Loucy (cell line): ENCODE measurements around the gene AFF1.

ENCODE experiments used
- H2AFZ ChIP-seq: fragments of 200-600 bp; sonication (generic); 2 replicates; pipeline ENCODE4 v1.6.0; 2016; ENCODE audit warnings: antibody characterized with exemption, mild to moderate bottlenecking, low read length, moderate library complexity
- H3F3A ChIP-seq: fragments of 200-600 bp; 2 replicates; pipeline ENCODE4 v1.6.0; 2016; ENCODE audit warnings: antibody characterized with exemption, low read depth, mild to moderate bottlenecking
- H3K27me3 ChIP-seq: fragments of 200-600 bp; sonication (generic); 2 replicates; pipeline ENCODE4 v1.6.1; 2014; ENCODE audit warnings: low read length, mild to moderate bottlenecking; ENCODE audit not compliant: insufficient read depth, poor library complexity, severe bottlenecking
- H3K36me3 ChIP-seq: fragments of 200-600 bp; sonication (generic); 2 replicates; pipeline ENCODE4 v1.6.1; 2016; ENCODE audit warnings: low read length; ENCODE audit not compliant: insufficient read depth
- H3K4me1 ChIP-seq: fragments of 200-600 bp; sonication (generic); 2 replicates; pipeline ENCODE4 v1.5.1; 2014; ENCODE audit warnings: low read length, mild to moderate bottlenecking; ENCODE audit not compliant: insufficient read depth, poor library complexity, severe bottlenecking
- H3K4me2 ChIP-seq: fragments of 200-600 bp; sonication (generic); 2 replicates; pipeline ENCODE4 v1.6.0; 2014; ENCODE audit warnings: antibody characterized with exemption, low read length, low read depth, mild to moderate bottlenecking; ENCODE audit not compliant: poor library complexity, severe bottlenecking
- H3K4me3 ChIP-seq: fragments of 200-600 bp; sonication (generic); 2 replicates; pipeline ENCODE4 v1.5.1; 2014; ENCODE audit warnings: low read length, mild to moderate bottlenecking, mixed read lengths; ENCODE audit not compliant: poor library complexity, severe bottlenecking
- H3K79me2 ChIP-seq: fragments of 200-600 bp; sonication (generic); 2 replicates; pipeline ENCODE4 v1.6.1; 2014; ENCODE audit warnings: low read length; ENCODE audit not compliant: insufficient read depth
- H3K9ac ChIP-seq: fragments of 200-600 bp; sonication (generic); 2 replicates; pipeline ENCODE4 v1.6.0; 2014; ENCODE audit warnings: mild to moderate bottlenecking, low read depth, low read length, moderate library complexity; ENCODE audit not compliant: poor library complexity, severe bottlenecking
- H3K9me2 ChIP-seq: fragments of 200-600 bp; sonication (generic); replicated peaks from 2 replicates; pipeline ENCODE4 v1.6.1; 2016; ENCODE audit warnings: low read depth, low read length, mixed read lengths
- H3K9me3 ChIP-seq: fragments of 200-600 bp; sonication (generic); 2 replicates; pipeline ENCODE4 v1.6.1; 2014; ENCODE audit warnings: mild to moderate bottlenecking, antibody characterized with exemption, low read length, low read depth; ENCODE audit not compliant: insufficient read depth
- H4K20me1 ChIP-seq: fragments of 200-600 bp; sonication (generic); 2 replicates; pipeline ENCODE4 v1.6.0; 2014; ENCODE audit warnings: antibody characterized with exemption, low read length, mild to moderate bottlenecking; ENCODE audit not compliant: insufficient read depth, poor library complexity, severe bottlenecking
- EZH2phosphoT487 ChIP-seq: fragments of 200-600 bp; IDR thresholded peaks from 2 replicates; pipeline ENCODE4 v1.6.1; 2018; ENCODE audit warnings: antibody characterized with exemption, mild to moderate bottlenecking, moderate library complexity, borderline replicate concordance
- TF ChIP-seq, protein P1 (sequence below): fragments of 200-600 bp; sonication (generic); conservative IDR thresholded peaks from 2 replicates; pipeline ENCODE4 v1.5.1; 2014; ENCODE audit warnings: mild to moderate bottlenecking, antibody characterized with exemption, low read length

Gene AFF1

GRCh38 chr4:87060957-87061356, 126.1 kb downstream of the AFF1 start:
- Histone ChIP-seq H4K20me1 (peaks cover 82% of the 10 kb centered on the region), H3K27me3 (no peaks in the 10 kb centered on the region), H3K9ac (no peak overlapping the region), H3K9me2 (no peaks in the 10 kb centered on the region), H3K9me3 (no peaks in the 10 kb centered on the region), H3K4me2 (no peak overlapping the region), H3K4me3 (no peak overlapping the region), H3K4me1 (peaks cover 5% of the 10 kb centered on the region), H3K79me2 (peaks cover 92% of the 10 kb centered on the region), H2AFZ (no peak overlapping the region), H3K36me3 (peaks cover 42% of the 10 kb centered on the region; the same call in 1 of the 2 replicates), H3F3A (no peaks in the 10 kb centered on the region)
- no peak for TF ChIP-seq EZH2phosphoT487
- TF ChIP-seq, protein P1, sequence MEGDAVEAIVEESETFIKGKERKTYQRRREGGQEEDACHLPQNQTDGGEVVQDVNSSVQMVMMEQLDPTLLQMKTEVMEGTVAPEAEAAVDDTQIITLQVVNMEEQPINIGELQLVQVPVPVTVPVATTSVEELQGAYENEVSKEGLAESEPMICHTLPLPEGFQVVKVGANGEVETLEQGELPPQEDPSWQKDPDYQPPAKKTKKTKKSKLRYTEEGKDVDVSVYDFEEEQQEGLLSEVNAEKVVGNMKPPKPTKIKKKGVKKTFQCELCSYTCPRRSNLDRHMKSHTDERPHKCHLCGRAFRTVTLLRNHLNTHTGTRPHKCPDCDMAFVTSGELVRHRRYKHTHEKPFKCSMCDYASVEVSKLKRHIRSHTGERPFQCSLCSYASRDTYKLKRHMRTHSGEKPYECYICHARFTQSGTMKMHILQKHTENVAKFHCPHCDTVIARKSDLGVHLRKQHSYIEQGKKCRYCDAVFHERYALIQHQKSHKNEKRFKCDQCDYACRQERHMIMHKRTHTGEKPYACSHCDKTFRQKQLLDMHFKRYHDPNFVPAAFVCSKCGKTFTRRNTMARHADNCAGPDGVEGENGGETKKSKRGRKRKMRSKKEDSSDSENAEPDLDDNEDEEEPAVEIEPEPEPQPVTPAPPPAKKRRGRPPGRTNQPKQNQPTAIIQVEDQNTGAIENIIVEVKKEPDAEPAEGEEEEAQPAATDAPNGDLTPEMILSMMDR, result no peak

DNA sequence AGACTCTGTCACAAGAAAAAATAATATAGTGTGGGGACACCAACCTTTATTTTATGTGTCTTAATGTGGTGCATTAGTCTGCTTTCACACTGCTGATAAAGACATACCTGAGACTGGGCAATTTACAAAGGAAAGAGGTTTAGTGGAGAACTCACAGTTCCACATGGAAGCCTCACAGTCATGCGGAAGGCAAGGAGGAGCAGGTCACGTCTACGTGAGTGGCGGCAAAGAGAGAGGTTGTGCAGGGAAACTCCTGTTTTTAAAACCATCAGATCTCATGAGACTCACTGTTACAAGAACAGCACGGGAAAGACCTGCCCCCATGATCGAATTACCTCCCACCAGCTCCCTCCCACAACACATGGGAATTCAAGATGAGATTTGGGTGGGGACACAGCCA, 130.2 kb downstream of the AFF1 start:
- H3K9me3 ChIP-seq, result no peaks in the 10 kb centered on the region
- H3K4me1 ChIP-seq, result no peaks in the 10 kb centered on the region
- no peaks in the 10 kb centered on the region for H3F3A ChIP-seq
- peaks cover 81% of the 10 kb centered on the region for H4K20me1 ChIP-seq
- peaks cover 33% of the 10 kb centered on the region; the same call in 1 of the 2 replicates for H3K36me3 ChIP-seq
- H2AFZ ChIP-seq, result no peak overlapping the region
- H3K79me2 ChIP-seq, result peaks cover 91% of the 10 kb centered on the region
- no peak overlapping the region for H3K4me2 ChIP-seq
- H3K27me3 ChIP-seq, result no peaks in the 10 kb centered on the region
- no peak overlapping the region for H3K4me3 ChIP-seq
- H3K9ac ChIP-seq, result no peak overlapping the region
- no peaks in the 10 kb centered on the region for H3K9me2 ChIP-seq
- TF ChIP-seq, protein P1, result no peak
- TF ChIP-seq EZH2phosphoT487, result no peak

GRCh38 chr4:87066403-87067123, 131.8 kb downstream of the AFF1 start:
- H3K4me3 ChIP-seq, result no peak overlapping the region
- H3K4me1 ChIP-seq, result peaks cover 11% of the 10 kb centered on the region
- no peaks in the 10 kb centered on the region for H3K27me3 ChIP-seq
- no peak for TF ChIP-seq EZH2phosphoT487
- TF ChIP-seq, protein P1, result no peak
- peaks cover 21% of the 10 kb centered on the region; the same call in 1 of the 2 replicates for H3K36me3 ChIP-seq
- no peak overlapping the region for H3K9ac ChIP-seq
- H4K20me1 ChIP-seq, result peaks cover 82% of the 10 kb centered on the region
- H2AFZ ChIP-seq, result no peak overlapping the region
- no peaks in the 10 kb centered on the region for H3K9me2 ChIP-seq
- H3K9me3 ChIP-seq, result no peaks in the 10 kb centered on the region
- 0 out of 2 replicates have a peak, but pooled peaks cover 3% of the 10 kb centered on the region for H3F3A ChIP-seq
- no peak overlapping the region for H3K4me2 ChIP-seq
- peaks cover 93% of the 10 kb centered on the region for H3K79me2 ChIP-seq
